ENCODE data around the gene ARHGAP6.

Gene ARHGAP6

GRCh38 chrX:11089802-11090201, 575.9 kb downstream of the ARHGAP6 start:
- TF ChIP-seq CTCF (conservative IDR thresholded peaks at IDR 0.05) = no peak
- no peak overlapping the region for H3K27ac ChIP-seq

Measured in VCaP (cell line).